Esophagus squamous epithelium (tissue), 4 donors: Measurements from ENCODE around the gene CRLF1.

Source experiments
- CTCF ChIP-seq, 6 experiments: fragments of 450-650 bp in 4 of 6; fragments of 200-600 bp in 2 of 6; sonication (generic) in 2 of 6; IDR thresholded peaks; one replicate each; pipeline ENCODE4 v1.5.1; 2016 to 2019; ENCODE audit warnings: antibody characterized with exemption in 6 of 6, mild to moderate bottlenecking in 4 of 6, moderate library complexity in 4 of 6
- POLR2A ChIP-seq, 4 donors: fragments of 450-650 bp; IDR thresholded peaks; one replicate each; pipeline ENCODE4 v1.6.1; 2017; ENCODE audit warnings: antibody characterized with exemption in 4 of 4, mild to moderate bottlenecking in 4 of 4, moderate library complexity in 3 of 4

GRCh38 chr19:18574691-18575291 lies 31.8 kb downstream of the CRLF1 start:
- TF ChIP-seq CTCF (IDR thresholded peaks at IDR 0.05) (no peak), POLR2A (IDR thresholded peaks at IDR 0.05) (no peak)
